Left lung (tissue), 10 donors: ENCODE measurements around the gene TSPAN32. TPM values are rescaled to one million over a fixed set of nuclear protein-coding genes. Genes with fewer than 3 reads are reported as not detected.

ENCODE experiments used
- ATAC-seq: fragments of 200-7000 bp; cut with Tn5 transposase; one replicate; pipeline ENCODE4 v1.9.1; 2020; ENCODE audit warnings: moderate library complexity
- DNase-seq, 4 donors: peaks; one replicate each; pipeline ENCODE4 v3.0.0-alpha.2; 2013 to 2020
- H3K27ac ChIP-seq, 2 donors: fragments of 200-600 bp; sonication (generic) in 1 of 2; one replicate each; pipeline versions ENCODE4 v1.5.0 to v1.8.0; 2020 to 2021
- H3K27me3 ChIP-seq, 2 donors: fragments of 200-600 bp; sonication (generic) in 1 of 2; one replicate each; pipeline versions ENCODE4 v1.5.0 to v1.8.0; 2020 to 2021
- H3K36me3 ChIP-seq, 2 donors: fragments of 200-600 bp; sonication (generic) in 1 of 2; one replicate each; pipeline versions ENCODE4 v1.5.0 to v1.8.0; 2020 to 2021
- H3K4me1 ChIP-seq, 2 donors: fragments of 200-600 bp; one replicate each; pipeline ENCODE4 v1.8.0; 2021
- H3K4me3 ChIP-seq, 2 donors: fragments of 200-600 bp; sonication (generic) in 1 of 2; one replicate each; pipeline versions ENCODE4 v1.5.0 to v1.8.0; 2020 to 2021; ENCODE audit warnings: mild to moderate bottlenecking in 1 of 2
- H3K9me3 ChIP-seq, 2 donors: fragments of 200-600 bp; sonication (generic) in 1 of 2; one replicate each; pipeline versions ENCODE4 v1.5.0 to v1.8.0; 2020 to 2021
- intact Hi-C, 2 donors: fragments of 100-400 bp; cut with DNase I; formaldehyde crosslinking; loops; one replicate each; pipeline versions ENCODE4 v1.11.2 to v1.14.2; 2022
- polyA plus RNA-seq, 6 donors: library from polyadenylated mRNA; unstranded; fragments of 120-200 nt; gene quantifications; one replicate each; pipeline ENCODE4 v1.2.1, GENCODE V29; 2013; ENCODE audit not compliant: insufficient read length in 6 of 6
- total RNA-seq, 2 donors: library from RNA; stranded (reverse); fragmentation: NEBNext Ultra II Directional; extraction: Animal tissue kit (Norgen Biotek cat#: 25700); gene quantifications; one replicate each; pipeline ENCODE4 v1.2.1, GENCODE V29; 2021
- TF ChIP-seq, protein P1 (sequence below), 2 donors: fragments of 200-600 bp; sonication (generic) in 1 of 2; IDR thresholded peaks; one replicate each; pipeline versions ENCODE4 v1.5.0 to v1.8.0; 2021; ENCODE audit warnings: antibody characterized with exemption in 2 of 2
- donor health status: DM: no; HTN: yes; CAD: no.
- donor health status: DM: no; HTN: no; CAD: no.

Gene TSPAN32
- total and polyA plus RNA-seq, 8 donors: 3.7 to 6.3 (median 4.2) TPM

DNA sequence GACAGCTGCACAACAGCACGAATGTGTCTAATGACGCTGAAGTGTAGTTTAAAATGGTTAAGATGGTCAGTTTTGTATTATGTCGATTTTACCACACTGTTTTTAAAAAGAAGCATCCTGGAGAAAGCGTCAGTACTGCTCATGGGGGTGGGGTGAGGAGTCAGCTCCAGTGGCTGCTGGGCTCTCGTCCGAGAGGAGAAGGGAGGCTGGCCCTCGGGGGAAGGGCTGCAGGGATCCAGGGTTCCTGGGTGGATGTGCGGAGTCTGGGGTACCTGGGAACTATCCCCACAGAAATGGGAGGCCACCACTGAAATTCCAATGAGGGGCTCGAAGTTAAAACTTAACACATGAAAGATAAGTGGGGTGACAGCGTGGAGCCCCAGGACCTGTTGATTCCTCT lies 12.0 kb upstream of the TSPAN32 start:
- H3K36me3 ChIP-seq: no peaks in the 10 kb centered on the region
- H3K27ac ChIP-seq: peak overlapping the region; percentile 19 to 20
- H3K27me3 ChIP-seq: peaks cover 0 to 18% of the 10 kb centered on the region in 2 donors
- H3K9me3 ChIP-seq: no peaks in the 10 kb centered on the region
- peaks cover 0 to 7% of the 10 kb centered on the region in 2 donors for H3K4me1 ChIP-seq
- H3K4me3 ChIP-seq: no peak overlapping the region
- ATAC-seq (no peak), DNase-seq (no peak)
- TF ChIP-seq, protein P1, sequence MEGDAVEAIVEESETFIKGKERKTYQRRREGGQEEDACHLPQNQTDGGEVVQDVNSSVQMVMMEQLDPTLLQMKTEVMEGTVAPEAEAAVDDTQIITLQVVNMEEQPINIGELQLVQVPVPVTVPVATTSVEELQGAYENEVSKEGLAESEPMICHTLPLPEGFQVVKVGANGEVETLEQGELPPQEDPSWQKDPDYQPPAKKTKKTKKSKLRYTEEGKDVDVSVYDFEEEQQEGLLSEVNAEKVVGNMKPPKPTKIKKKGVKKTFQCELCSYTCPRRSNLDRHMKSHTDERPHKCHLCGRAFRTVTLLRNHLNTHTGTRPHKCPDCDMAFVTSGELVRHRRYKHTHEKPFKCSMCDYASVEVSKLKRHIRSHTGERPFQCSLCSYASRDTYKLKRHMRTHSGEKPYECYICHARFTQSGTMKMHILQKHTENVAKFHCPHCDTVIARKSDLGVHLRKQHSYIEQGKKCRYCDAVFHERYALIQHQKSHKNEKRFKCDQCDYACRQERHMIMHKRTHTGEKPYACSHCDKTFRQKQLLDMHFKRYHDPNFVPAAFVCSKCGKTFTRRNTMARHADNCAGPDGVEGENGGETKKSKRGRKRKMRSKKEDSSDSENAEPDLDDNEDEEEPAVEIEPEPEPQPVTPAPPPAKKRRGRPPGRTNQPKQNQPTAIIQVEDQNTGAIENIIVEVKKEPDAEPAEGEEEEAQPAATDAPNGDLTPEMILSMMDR (IDR thresholded peaks at IDR 0.05): no peak
- intact Hi-C loops: no loop called here

GRCh38 chr11:2290351-2290841 lies 11.4 kb upstream of the TSPAN32 start:
- Histone ChIP-seq H3K36me3 (no peaks in the 10 kb centered on the region), H3K4me1 (peaks cover 0 to 7% of the 10 kb centered on the region in 2 donors), H3K9me3 (no peaks in the 10 kb centered on the region), H3K27me3 (peaks cover 0 to 18% of the 10 kb centered on the region in 2 donors), H3K4me3 (no peak overlapping the region), H3K27ac (peak overlapping the region in 1 of 2 donors; percentile 20)
- intact Hi-C loops: no loop called here
- TF ChIP-seq, protein P1 (IDR thresholded peaks at IDR 0.05): no peak
- ATAC-seq: no peak
- DNase-seq: peak in 1 of 4 donors; percentile 48

- Histone ChIP-seq H3K27me3 (peaks cover 0 to 18% of the 10 kb centered on the region in 2 donors), H3K4me3 (no peak overlapping the region), H3K27ac (no peak overlapping the region), H3K36me3 (no peaks in the 10 kb centered on the region), H3K4me1 (no peaks in the 10 kb centered on the region), H3K9me3 (no peaks in the 10 kb centered on the region)
- DNase-seq (peak in 1 of 4 donors; percentile 48), ATAC-seq (no peak)
- TF ChIP-seq, protein P1 (IDR thresholded peaks at IDR 0.05): no peak
- intact Hi-C loops: no loop called here
Measured at GRCh38 chr11:2293531-2293971, 8.3 kb upstream of the TSPAN32 start.

- no peaks in the 10 kb centered on the region for H3K9me3 ChIP-seq
- H3K4me1 ChIP-seq: no peaks in the 10 kb centered on the region
- TF ChIP-seq, protein P1 (IDR thresholded peaks at IDR 0.05): no peak
- no peak overlapping the region for H3K27ac ChIP-seq
- no peak overlapping the region for H3K4me3 ChIP-seq
- ATAC-seq: peak; percentile 49
- H3K27me3 ChIP-seq: peaks cover 0 to 18% of the 10 kb centered on the region in 2 donors
- H3K36me3 ChIP-seq: no peaks in the 10 kb centered on the region
- intact Hi-C loops: no loop called here
- peak in 2 of 4 donors; percentile 36 to 68 for DNase-seq
Measured at GRCh38 chr11:2293984-2294925, 7.6 kb upstream of the TSPAN32 start.

GRCh38 chr11:2294926-2295290 lies 6.9 kb upstream of the TSPAN32 start:
- Histone ChIP-seq H3K4me3 (no peak overlapping the region), H3K27ac (no peak overlapping the region), H3K36me3 (no peaks in the 10 kb centered on the region), H3K27me3 (peaks cover 0 to 14% of the 10 kb centered on the region in 2 donors), H3K9me3 (no peaks in the 10 kb centered on the region), H3K4me1 (no peaks in the 10 kb centered on the region)
- TF ChIP-seq, protein P1 (IDR thresholded peaks at IDR 0.05): no peak
- ATAC-seq (no peak), DNase-seq (no peak)
- intact Hi-C loops: loop anchor here in 1 of 2 donors (5.0 kb wide), 1 partner anchor 98 kb away; no protein-coding TSS in a partner anchor
